GM12878 (cell line): ENCODE measurements around the gene SVIL.

ENCODE experiments used
- IKZF1 ChIP-seq: fragments of 450-650 bp; conservative IDR thresholded peaks from 2 replicates; pipeline ENCODE4 v1.6.1; 2017; ENCODE audit warnings: antibody characterized with exemption, mild to moderate bottlenecking
- SMARCA5 ChIP-seq: fragments of 450-650 bp; IDR thresholded peaks from 2 replicates; pipeline ENCODE4 v1.6.1; 2017; ENCODE audit warnings: mild to moderate bottlenecking
- SMC3 ChIP-seq: IDR thresholded peaks from 2 replicates; pipeline ENCODE4 v1.6.1; 2011; ENCODE audit warnings: low read length, improper control_type of control experiment, borderline replicate concordance
- TF ChIP-seq, protein P1 (sequence below), 3 experiments: IDR thresholded peaks in 2 of 3; conservative IDR thresholded peaks in 1 of 3; 2 replicates each; pipeline ENCODE4 v1.5.1; 2011; ENCODE audit warnings: low read depth in 3 of 3, low read length in 3 of 3, mild to moderate bottlenecking in 3 of 3, control low read depth in 2 of 3, moderate library complexity in 2 of 3, inconsistent platforms in 1 of 3, mixed read lengths in 1 of 3; ENCODE audit not compliant: control insufficient read depth in 2 of 3, insufficient read depth in 1 of 3; ENCODE audit errors: extremely low read depth in 1 of 3
- TF ChIP-seq, protein P2 (sequence below): IDR thresholded peaks from 2 replicates; pipeline ENCODE4 v1.6.1; 2011; ENCODE audit warnings: low read depth, low read length, improper control_type of control experiment, borderline replicate concordance
- TF ChIP-seq, protein P3 (sequence below): fragments of 450-650 bp; formaldehyde crosslinking; IDR thresholded peaks from 2 replicates; pipeline ENCODE4 v1.4.0; 2020; ENCODE audit warnings: mild to moderate bottlenecking, moderate library complexity

DNA sequence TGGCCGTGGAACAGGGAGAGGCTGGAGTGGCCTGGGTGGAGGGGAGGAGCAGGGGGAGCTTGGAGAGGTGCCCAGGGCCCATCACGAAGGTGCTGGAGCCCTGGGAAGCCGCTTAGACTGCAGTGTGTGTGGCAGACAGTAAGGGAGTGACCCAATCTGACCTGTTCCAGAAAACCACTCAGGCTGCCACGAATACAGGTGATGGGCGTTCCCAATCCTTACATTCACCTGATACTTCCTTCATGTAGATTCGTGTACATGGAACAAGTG lies 161.7 kb downstream of the SVIL start:
- TF ChIP-seq SMC3, result no peak
- TF ChIP-seq, protein P1, sequence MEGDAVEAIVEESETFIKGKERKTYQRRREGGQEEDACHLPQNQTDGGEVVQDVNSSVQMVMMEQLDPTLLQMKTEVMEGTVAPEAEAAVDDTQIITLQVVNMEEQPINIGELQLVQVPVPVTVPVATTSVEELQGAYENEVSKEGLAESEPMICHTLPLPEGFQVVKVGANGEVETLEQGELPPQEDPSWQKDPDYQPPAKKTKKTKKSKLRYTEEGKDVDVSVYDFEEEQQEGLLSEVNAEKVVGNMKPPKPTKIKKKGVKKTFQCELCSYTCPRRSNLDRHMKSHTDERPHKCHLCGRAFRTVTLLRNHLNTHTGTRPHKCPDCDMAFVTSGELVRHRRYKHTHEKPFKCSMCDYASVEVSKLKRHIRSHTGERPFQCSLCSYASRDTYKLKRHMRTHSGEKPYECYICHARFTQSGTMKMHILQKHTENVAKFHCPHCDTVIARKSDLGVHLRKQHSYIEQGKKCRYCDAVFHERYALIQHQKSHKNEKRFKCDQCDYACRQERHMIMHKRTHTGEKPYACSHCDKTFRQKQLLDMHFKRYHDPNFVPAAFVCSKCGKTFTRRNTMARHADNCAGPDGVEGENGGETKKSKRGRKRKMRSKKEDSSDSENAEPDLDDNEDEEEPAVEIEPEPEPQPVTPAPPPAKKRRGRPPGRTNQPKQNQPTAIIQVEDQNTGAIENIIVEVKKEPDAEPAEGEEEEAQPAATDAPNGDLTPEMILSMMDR (IDR thresholded peaks at IDR 0.05 in 2 of 3, conservative IDR thresholded peaks at IDR 0.05 in 1 of 3; ENCODE audit: control insufficient read depth in 2 of 3, extremely low read depth in 1 of 3, insufficient read depth in 1 of 3, low read depth in 3 of 3, low read length in 3 of 3), result no peak
- no peak for TF ChIP-seq IKZF1
- TF ChIP-seq SMARCA5, result no peak
- TF ChIP-seq, protein P2, sequence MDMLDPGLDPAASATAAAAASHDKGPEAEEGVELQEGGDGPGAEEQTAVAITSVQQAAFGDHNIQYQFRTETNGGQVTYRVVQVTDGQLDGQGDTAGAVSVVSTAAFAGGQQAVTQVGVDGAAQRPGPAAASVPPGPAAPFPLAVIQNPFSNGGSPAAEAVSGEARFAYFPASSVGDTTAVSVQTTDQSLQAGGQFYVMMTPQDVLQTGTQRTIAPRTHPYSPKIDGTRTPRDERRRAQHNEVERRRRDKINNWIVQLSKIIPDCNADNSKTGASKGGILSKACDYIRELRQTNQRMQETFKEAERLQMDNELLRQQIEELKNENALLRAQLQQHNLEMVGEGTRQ, result no peak
- TF ChIP-seq, protein P3, sequence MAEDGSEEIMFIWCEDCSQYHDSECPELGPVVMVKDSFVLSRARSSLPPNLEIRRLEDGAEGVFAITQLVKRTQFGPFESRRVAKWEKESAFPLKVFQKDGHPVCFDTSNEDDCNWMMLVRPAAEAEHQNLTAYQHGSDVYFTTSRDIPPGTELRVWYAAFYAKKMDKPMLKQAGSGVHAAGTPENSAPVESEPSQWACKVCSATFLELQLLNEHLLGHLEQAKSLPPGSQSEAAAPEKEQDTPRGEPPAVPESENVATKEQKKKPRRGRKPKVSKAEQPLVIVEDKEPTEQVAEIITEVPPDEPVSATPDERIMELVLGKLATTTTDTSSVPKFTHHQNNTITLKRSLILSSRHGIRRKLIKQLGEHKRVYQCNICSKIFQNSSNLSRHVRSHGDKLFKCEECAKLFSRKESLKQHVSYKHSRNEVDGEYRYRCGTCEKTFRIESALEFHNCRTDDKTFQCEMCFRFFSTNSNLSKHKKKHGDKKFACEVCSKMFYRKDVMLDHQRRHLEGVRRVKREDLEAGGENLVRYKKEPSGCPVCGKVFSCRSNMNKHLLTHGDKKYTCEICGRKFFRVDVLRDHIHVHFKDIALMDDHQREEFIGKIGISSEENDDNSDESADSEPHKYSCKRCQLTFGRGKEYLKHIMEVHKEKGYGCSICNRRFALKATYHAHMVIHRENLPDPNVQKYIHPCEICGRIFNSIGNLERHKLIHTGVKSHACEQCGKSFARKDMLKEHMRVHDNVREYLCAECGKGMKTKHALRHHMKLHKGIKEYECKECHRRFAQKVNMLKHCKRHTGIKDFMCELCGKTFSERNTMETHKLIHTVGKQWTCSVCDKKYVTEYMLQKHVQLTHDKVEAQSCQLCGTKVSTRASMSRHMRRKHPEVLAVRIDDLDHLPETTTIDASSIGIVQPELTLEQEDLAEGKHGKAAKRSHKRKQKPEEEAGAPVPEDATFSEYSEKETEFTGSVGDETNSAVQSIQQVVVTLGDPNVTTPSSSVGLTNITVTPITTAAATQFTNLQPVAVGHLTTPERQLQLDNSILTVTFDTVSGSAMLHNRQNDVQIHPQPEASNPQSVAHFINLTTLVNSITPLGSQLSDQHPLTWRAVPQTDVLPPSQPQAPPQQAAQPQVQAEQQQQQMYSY, result no peak
